ENCODE results near the gene DLX6. TPM values are rescaled to one million over a fixed set of nuclear protein-coding genes. Genes with fewer than 3 reads are reported as not detected.

Gene DLX6
- total and polyA plus RNA-seq, 2 experiments from 2014 or later: not detected

GRCh38 chr7:97006055-97006815 lies 882 bp downstream of the DLX6 start:
- Histone ChIP-seq H3K4me2 (peak overlapping the region; percentile 88), H3K79me2 (replicated peaks; ENCODE audit: insufficient read depth) (no peaks in the 10 kb centered on the region), H3K27ac (ENCODE audit: low read depth) (no peak overlapping the region), H2AFZ (peak overlapping the region; percentile 85; the same call in 1 of the 2 replicates), H3K4me1 (ENCODE audit: insufficient read depth) (peaks cover 60% of the 10 kb centered on the region), H4K20me1 (replicated peaks; ENCODE audit: insufficient read depth) (peaks cover 43% of the 10 kb centered on the region), H3K36me3 (ENCODE audit: insufficient read depth) (no peaks in the 10 kb centered on the region), H3K9me2 (ENCODE audit: insufficient read depth) (no peaks in the 10 kb centered on the region), H3K27me3 (ENCODE audit: insufficient read depth) (peaks cover 99% of the 10 kb centered on the region), H3F3A (replicated peaks; ENCODE audit: low read depth) (peaks cover 54% of the 10 kb centered on the region), H3K4me3 (peak overlapping the region; percentile 60)
- DNase-seq (ENCODE audit: low spot score) (peak; percentile 90), ATAC-seq (peak; percentile 48)
- no peak overlapping the region for H3K27ac Mint-ChIP-seq
- no peaks in the 10 kb centered on the region for H3K36me3 Mint-ChIP-seq (ENCODE audit: low read depth)
- H3K27me3 Mint-ChIP-seq (ENCODE audit: insufficient read depth, low read depth, poor library complexity): peaks cover 98% of the 10 kb centered on the region
- TF ChIP-seq ZNF331 (CRISPR knock-in tag; IDR thresholded peaks at IDR 0.05; ENCODE audit: low read depth): no peak
- TF ChIP-seq CREB1 (CRISPR knock-in tag; IDR thresholded peaks at IDR 0.05; ENCODE audit: low read depth): no peak
- TF ChIP-seq, protein P1, sequence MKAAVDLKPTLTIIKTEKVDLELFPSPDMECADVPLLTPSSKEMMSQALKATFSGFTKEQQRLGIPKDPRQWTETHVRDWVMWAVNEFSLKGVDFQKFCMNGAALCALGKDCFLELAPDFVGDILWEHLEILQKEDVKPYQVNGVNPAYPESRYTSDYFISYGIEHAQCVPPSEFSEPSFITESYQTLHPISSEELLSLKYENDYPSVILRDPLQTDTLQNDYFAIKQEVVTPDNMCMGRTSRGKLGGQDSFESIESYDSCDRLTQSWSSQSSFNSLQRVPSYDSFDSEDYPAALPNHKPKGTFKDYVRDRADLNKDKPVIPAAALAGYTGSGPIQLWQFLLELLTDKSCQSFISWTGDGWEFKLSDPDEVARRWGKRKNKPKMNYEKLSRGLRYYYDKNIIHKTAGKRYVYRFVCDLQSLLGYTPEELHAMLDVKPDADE (IDR thresholded peaks at IDR 0.05): no peak
- no peak for TF ChIP-seq NANOG (IDR thresholded peaks at IDR 0.05; ENCODE audit: borderline replicate concordance)
- TF ChIP-seq, protein P2, sequence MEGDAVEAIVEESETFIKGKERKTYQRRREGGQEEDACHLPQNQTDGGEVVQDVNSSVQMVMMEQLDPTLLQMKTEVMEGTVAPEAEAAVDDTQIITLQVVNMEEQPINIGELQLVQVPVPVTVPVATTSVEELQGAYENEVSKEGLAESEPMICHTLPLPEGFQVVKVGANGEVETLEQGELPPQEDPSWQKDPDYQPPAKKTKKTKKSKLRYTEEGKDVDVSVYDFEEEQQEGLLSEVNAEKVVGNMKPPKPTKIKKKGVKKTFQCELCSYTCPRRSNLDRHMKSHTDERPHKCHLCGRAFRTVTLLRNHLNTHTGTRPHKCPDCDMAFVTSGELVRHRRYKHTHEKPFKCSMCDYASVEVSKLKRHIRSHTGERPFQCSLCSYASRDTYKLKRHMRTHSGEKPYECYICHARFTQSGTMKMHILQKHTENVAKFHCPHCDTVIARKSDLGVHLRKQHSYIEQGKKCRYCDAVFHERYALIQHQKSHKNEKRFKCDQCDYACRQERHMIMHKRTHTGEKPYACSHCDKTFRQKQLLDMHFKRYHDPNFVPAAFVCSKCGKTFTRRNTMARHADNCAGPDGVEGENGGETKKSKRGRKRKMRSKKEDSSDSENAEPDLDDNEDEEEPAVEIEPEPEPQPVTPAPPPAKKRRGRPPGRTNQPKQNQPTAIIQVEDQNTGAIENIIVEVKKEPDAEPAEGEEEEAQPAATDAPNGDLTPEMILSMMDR (conservative IDR thresholded peaks at IDR 0.05; ENCODE audit: low read depth in 2 of 2): no peak
- peak; percentile 62 for TF ChIP-seq EZH2phosphoT487 (IDR thresholded peaks at IDR 0.05; ENCODE audit: unreplicated experiment)
- no peak for TF ChIP-seq STAT1 (IDR thresholded peaks at IDR 0.05; ENCODE audit: unreplicated experiment)
- TF ChIP-seq EZH2 (IDR thresholded peaks at IDR 0.05; ENCODE audit: low read depth, unreplicated experiment): no peak
- H3K4me3 Mint-ChIP-seq: peak overlapping the region; percentile 85
- peaks cover 4% of the 10 kb centered on the region; the same call in 1 of the 3 replicates for H3K9me3 Mint-ChIP-seq
- peaks cover 32% of the 10 kb centered on the region for H3K4me1 Mint-ChIP-seq

GRCh38 chr7:97006816-97007582 lies 1.6 kb downstream of the DLX6 start:
- Mint-ChIP-seq H3K4me1 (peaks cover 32% of the 10 kb centered on the region), H3K4me3 (peak overlapping the region; percentile 69), H3K36me3 (ENCODE audit: low read depth) (no peaks in the 10 kb centered on the region), H3K27ac (no peak overlapping the region), H3K27me3 (ENCODE audit: insufficient read depth, low read depth, poor library complexity) (peaks cover 98% of the 10 kb centered on the region), H3K9me3 (peaks cover 4% of the 10 kb centered on the region; the same call in 1 of the 3 replicates)
- Histone ChIP-seq H2AFZ (peak overlapping the region; percentile 85; the same call in 1 of the 2 replicates), H3F3A (replicated peaks; ENCODE audit: low read depth) (peaks cover 57% of the 10 kb centered on the region), H3K27me3 (ENCODE audit: insufficient read depth) (peaks cover 99% of the 10 kb centered on the region), H3K4me1 (ENCODE audit: insufficient read depth) (peaks cover 62% of the 10 kb centered on the region), H3K9me2 (ENCODE audit: insufficient read depth) (no peaks in the 10 kb centered on the region), H3K4me2 (peak overlapping the region; percentile 88), H3K79me2 (replicated peaks; ENCODE audit: insufficient read depth) (no peaks in the 10 kb centered on the region), H3K4me3 (peak overlapping the region; percentile 60), H3K27ac (ENCODE audit: low read depth) (no peak overlapping the region), H4K20me1 (replicated peaks; ENCODE audit: insufficient read depth) (peaks cover 51% of the 10 kb centered on the region), H3K36me3 (ENCODE audit: insufficient read depth) (no peaks in the 10 kb centered on the region)
- peak; percentile 16 for ATAC-seq
- peak; percentile 54 for DNase-seq (ENCODE audit: low spot score)
- TF ChIP-seq EZH2 (IDR thresholded peaks at IDR 0.05; ENCODE audit: low read depth, unreplicated experiment): peak; percentile 89
- TF ChIP-seq JUNB (IDR thresholded peaks at IDR 0.05; ENCODE audit: unreplicated experiment): no peak
- peak; percentile 93 for TF ChIP-seq EZH2phosphoT487 (IDR thresholded peaks at IDR 0.05; ENCODE audit: unreplicated experiment)

All from GM23338 (cell line).